MCF 10A (cell line): Measurements from ENCODE around the gene PCAT7. TPM values are rescaled to one million over a fixed set of nuclear protein-coding genes. Genes with fewer than 3 reads are reported as not detected.

Experiments
- BruUV-seq: library from RNA; stranded (reverse); fragments of 400-500 nt; replicated peaks from 2 replicates; lab custom pipeline; 2021; lab: Mats Ljungman, UMichigan
- CTCF ChIA-PET: fragments of 300-600 bp; sonication (Branson Sonifier 250); formaldehyde crosslinking; extraction: SDS; loops from one replicate; lab custom pipeline; 2021; ENCODE audit warnings: antibody characterized with exemption, inconsistent platforms; lab: Yijun Ruan, JAX
- POLR2A ChIA-PET: fragments of 300-600, 350-650 bp; sonication (Branson Sonifier 250); formaldehyde crosslinking; extraction: SDS; loops from one replicate; lab custom pipeline; 2020; ENCODE audit warnings: antibody characterized with exemption, inconsistent platforms; lab: Yijun Ruan, JAX
- DNase-seq: peaks from one replicate; pipeline ENCODE4 v3.0.0-alpha.2; 2018; ENCODE audit not compliant: unreplicated experiment
- H3K27ac Mint-ChIP-seq: one replicate; pipeline ENCODE4 v1.8.0; 2022; ENCODE audit warnings: mild to moderate bottlenecking, low read depth, mixed read lengths; ENCODE audit not compliant: unreplicated experiment
- H3K27me3 Mint-ChIP-seq: one replicate; pipeline ENCODE4 v1.8.0; 2022; ENCODE audit warnings: mixed read lengths; ENCODE audit not compliant: insufficient read depth, unreplicated experiment
- H3K36me3 Mint-ChIP-seq: one replicate; pipeline ENCODE4 v1.8.0; 2022; ENCODE audit warnings: mild to moderate bottlenecking, moderate library complexity, mixed read lengths; ENCODE audit not compliant: insufficient read depth, unreplicated experiment
- H3K4me1 Mint-ChIP-seq: one replicate; pipeline ENCODE4 v1.8.0; 2022; ENCODE audit warnings: mixed read lengths; ENCODE audit not compliant: insufficient read depth, unreplicated experiment
- H3K4me3 Mint-ChIP-seq: one replicate; pipeline ENCODE4 v1.8.0; 2022; ENCODE audit warnings: mild to moderate bottlenecking, moderate library complexity, mixed read lengths; ENCODE audit not compliant: unreplicated experiment
- H3K9me3 Mint-ChIP-seq: one replicate; pipeline ENCODE4 v1.8.0; 2022; ENCODE audit warnings: mixed read lengths; ENCODE audit not compliant: unreplicated experiment
- CTCF ChIP-seq: fragments of 200-600 bp; IDR thresholded peaks from one replicate; pipeline ENCODE4 v1.8.0; 2022; ENCODE audit warnings: antibody characterized with exemption, mild to moderate bottlenecking; ENCODE audit not compliant: unreplicated experiment
- intact Hi-C: fragments of 100-400 bp; cut with micrococcal nuclease; formaldehyde crosslinking; loops from 2 replicates; pipeline ENCODE4 v1.14.1; 2022
- total RNA-seq: library from RNA; stranded (reverse); gene quantifications from 2 replicates; pipeline ENCODE4 v1.2.3, GENCODE V29; 2022

The PCAT7 gene
- total RNA-seq, 1 experiment from 2014 or later, result not detected

- ChIA-PET CTCF (no interaction called here), POLR2A (no interaction called here)
- TF ChIP-seq CTCF, result no peak
- intact Hi-C loops, result no loop called here
- Mint-ChIP-seq H3K4me1 (no peaks in the 10 kb centered on the region), H3K36me3 (no peaks in the 10 kb centered on the region), H3K4me3 (no peak overlapping the region), H3K9me3 (no peaks in the 10 kb centered on the region), H3K27ac (no peak overlapping the region), H3K27me3 (peaks cover 12% of the 10 kb centered on the region)
- no TSS peak for BruUV-seq
- DNase-seq, result no peak
These were observed 55.3 kb downstream of the PCAT7 start for GRCh38 chr9:94610181-94610606.

- no peak for DNase-seq
- no peaks in the 10 kb centered on the region for H3K36me3 Mint-ChIP-seq
- H3K4me1 Mint-ChIP-seq, result no peaks in the 10 kb centered on the region
- POLR2A ChIA-PET, result no interaction called here
- H3K4me3 Mint-ChIP-seq, result no peak overlapping the region
- CTCF ChIA-PET, result interaction anchor here (0.6 to 0.7 kb wide), 2 partner anchors 8 to 13 kb away, joined by 3 read pairs; no protein-coding TSS in a partner anchor
- intact Hi-C loops, result no loop called here
- H3K27ac Mint-ChIP-seq, result no peak overlapping the region
- no peak for TF ChIP-seq CTCF
- H3K27me3 Mint-ChIP-seq, result no peaks in the 10 kb centered on the region
- no TSS peak for BruUV-seq
- H3K9me3 Mint-ChIP-seq, result no peaks in the 10 kb centered on the region
These were observed 56.8 kb downstream of the PCAT7 start for GRCh38 chr9:94611638-94612068.

- DNase-seq, result no peak
- Mint-ChIP-seq H3K4me3 (no peak overlapping the region), H3K36me3 (no peaks in the 10 kb centered on the region), H3K27me3 (no peaks in the 10 kb centered on the region), H3K27ac (no peak overlapping the region), H3K9me3 (no peaks in the 10 kb centered on the region), H3K4me1 (no peaks in the 10 kb centered on the region)
- intact Hi-C loops, result no loop called here
- POLR2A ChIA-PET, result no interaction called here
- BruUV-seq, result no TSS peak
- TF ChIP-seq CTCF, result no peak
- CTCF ChIA-PET, result interaction anchor here (0.6 to 0.7 kb wide), 2 partner anchors 8 to 14 kb away, joined by 3 read pairs; no protein-coding TSS in a partner anchor
These were observed 57.2 kb downstream of the PCAT7 start for GRCh38 chr9:94612071-94612470.

- CTCF ChIA-PET, result no interaction called here
- Mint-ChIP-seq H3K4me1 (no peaks in the 10 kb centered on the region), H3K27ac (no peak overlapping the region), H3K27me3 (no peaks in the 10 kb centered on the region), H3K9me3 (no peaks in the 10 kb centered on the region), H3K36me3 (no peaks in the 10 kb centered on the region), H3K4me3 (no peak overlapping the region)
- POLR2A ChIA-PET, result no interaction called here
- DNase-seq, result no peak
- BruUV-seq, result no TSS peak
- intact Hi-C loops, result no loop called here
- TF ChIP-seq CTCF, result no peak
These were observed 58.1 kb downstream of the PCAT7 start for GRCh38 chr9:94613003-94613402.
